ENCODE data around the gene VPS51. TPM values are rescaled to one million over a fixed set of nuclear protein-coding genes. Genes with fewer than 3 reads are reported as not detected.

The VPS51 gene
- total RNA-seq, 1 experiment from 2014 or later, result 89.5 TPM

DNA sequence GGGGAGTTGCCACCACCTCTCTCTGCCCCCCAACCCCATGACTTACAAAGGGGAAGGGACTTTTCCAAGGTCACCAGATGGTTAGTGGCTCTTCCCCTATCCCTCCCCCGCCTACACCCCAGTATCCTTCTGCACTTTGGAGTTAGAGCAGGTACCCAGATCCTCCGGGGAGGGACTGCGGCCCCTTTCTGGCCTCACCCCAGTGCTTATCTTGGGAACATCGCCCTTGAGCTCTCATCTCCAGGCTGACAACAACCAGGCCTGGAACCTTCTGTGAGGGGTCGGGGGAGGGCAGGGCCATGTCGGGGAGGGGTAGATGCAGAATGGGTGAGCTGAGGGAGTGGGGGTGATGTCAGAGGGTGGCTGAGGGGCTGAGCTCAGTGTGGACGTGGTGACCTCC lies 30.2 kb upstream of the VPS51 start:
- ATAC-seq (no peak), DNase-seq (ENCODE audit: low read depth, low spot score) (no peak)
- Histone ChIP-seq H3K27me3 (ENCODE audit: insufficient read depth, low read length) (no peaks in the 10 kb centered on the region), H3K9ac (ENCODE audit: low read length) (no peak overlapping the region), H3K9me2 (ENCODE audit: insufficient read depth) (no peaks in the 10 kb centered on the region), H3K27ac (ENCODE audit: low read depth, low read length) (no peak overlapping the region), H3K4me1 (ENCODE audit: control insufficient read depth in 1 of 2, insufficient read depth in 2 of 2, low read length in 2 of 2) (no peaks in the 10 kb centered on the region), H3K4me2 (ENCODE audit: low read length) (no peak overlapping the region), H4K20me1 (ENCODE audit: insufficient read depth) (no peaks in the 10 kb centered on the region), H3K9me3 (ENCODE audit: control insufficient read depth in 1 of 2, insufficient read depth in 1 of 2, low read depth in 1 of 2, low read length in 2 of 2) (no peaks in the 10 kb centered on the region), H3K36me3 (ENCODE audit: control insufficient read depth in 1 of 2, insufficient read depth in 2 of 2, low read length in 2 of 2) (no peaks in the 10 kb centered on the region), H3K4me3 (replicated peaks in 1 of 2; ENCODE audit: low read depth in 1 of 2, low read length in 2 of 2) (no peak overlapping the region), H3K79me2 (ENCODE audit: insufficient read depth, low read length) (no peaks in the 10 kb centered on the region), H2AFZ (ENCODE audit: low read depth, low read length, poor library complexity, severe bottlenecking) (no peak overlapping the region)
- TF ChIP-seq FOSL1 (IDR thresholded peaks at IDR 0.05; ENCODE audit: low read depth) (no peak), SIN3A (IDR thresholded peaks at IDR 0.05; ENCODE audit: low read depth) (no peak), ELF1 (IDR thresholded peaks at IDR 0.05; ENCODE audit: borderline replicate concordance, low read depth) (no peak), YY1 (IDR thresholded peaks at IDR 0.05; ENCODE audit: extremely low read depth, insufficient replicate concordance, low read depth, low read length) (no peak)
- TF ChIP-seq, protein P1, sequence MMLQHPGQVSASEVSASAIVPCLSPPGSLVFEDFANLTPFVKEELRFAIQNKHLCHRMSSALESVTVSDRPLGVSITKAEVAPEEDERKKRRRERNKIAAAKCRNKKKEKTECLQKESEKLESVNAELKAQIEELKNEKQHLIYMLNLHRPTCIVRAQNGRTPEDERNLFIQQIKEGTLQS (IDR thresholded peaks at IDR 0.05), result no peak
- BruUV-seq (replicated peaks), result no TSS peak
- POLR2A ChIA-PET, result no interaction called here
- intact Hi-C loops (cut with micrococcal nuclease), result no loop called here
- CTCF ChIA-PET, result no interaction called here
- RAD21 ChIA-PET (ENCODE audit: low non-redundant PET in 1 of 2, low total read pairs in 2 of 2, uncharacterized antibody in 2 of 2, unreplicated experiment in 2 of 2), result no interaction called here

DNA sequence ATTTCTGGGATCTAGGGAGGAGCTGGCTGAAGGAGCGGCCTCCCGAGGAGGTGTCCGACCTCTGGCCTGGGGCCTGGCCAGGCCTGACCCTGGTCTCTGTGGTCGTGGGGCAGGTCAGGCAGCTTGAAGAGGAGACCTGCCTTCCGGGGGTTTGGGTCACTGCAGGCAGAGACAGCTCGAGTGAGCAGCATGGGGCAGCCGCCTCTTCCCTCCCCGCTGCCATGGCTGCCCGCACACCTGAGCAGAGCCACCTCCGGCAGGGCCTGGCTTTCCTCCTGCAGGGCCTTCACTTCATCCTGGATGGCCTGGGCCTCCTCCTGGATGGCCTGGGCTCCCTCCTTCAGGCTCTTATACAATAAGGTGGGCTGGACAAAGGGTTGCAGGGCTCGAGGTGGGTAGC lies 29.7 kb upstream of the VPS51 start:
- TF ChIP-seq, protein P1 (IDR thresholded peaks at IDR 0.05), result no peak
- TF ChIP-seq TCF7L2 (IDR thresholded peaks at IDR 0.05; ENCODE audit: borderline replicate concordance, extremely low read depth, insufficient read depth, insufficient read length), result no peak
- no peak for TF ChIP-seq ZNF274 (IDR thresholded peaks at IDR 0.05; ENCODE audit: low read depth, low read length)
- TF ChIP-seq SRF (IDR thresholded peaks at IDR 0.05; ENCODE audit: low read depth), result no peak
- TF ChIP-seq ZFX (IDR thresholded peaks at IDR 0.05), result no peak
- no peak for TF ChIP-seq SIN3A (IDR thresholded peaks at IDR 0.05; ENCODE audit: low read depth)
- TF ChIP-seq YY1 (IDR thresholded peaks at IDR 0.05; ENCODE audit: extremely low read depth, insufficient replicate concordance, low read depth, low read length), result no peak
- no peak for TF ChIP-seq FOSL1 (IDR thresholded peaks at IDR 0.05; ENCODE audit: low read depth)
- no peak for TF ChIP-seq EGR1 (IDR thresholded peaks at IDR 0.05; ENCODE audit: low read depth)
- no peak for TF ChIP-seq RAD21 (IDR thresholded peaks at IDR 0.05; ENCODE audit: low read depth)
- Histone ChIP-seq H2AFZ (ENCODE audit: low read depth, low read length, poor library complexity, severe bottlenecking) (no peak overlapping the region), H3K4me3 (replicated peaks in 1 of 2; ENCODE audit: low read depth in 1 of 2, low read length in 2 of 2) (no peak overlapping the region), H3K4me1 (ENCODE audit: control insufficient read depth in 1 of 2, insufficient read depth in 2 of 2, low read length in 2 of 2) (no peaks in the 10 kb centered on the region), H3K27ac (ENCODE audit: low read depth, low read length) (no peak overlapping the region), H3K9ac (ENCODE audit: low read length) (no peak overlapping the region), H3K9me3 (ENCODE audit: control insufficient read depth in 1 of 2, insufficient read depth in 1 of 2, low read depth in 1 of 2, low read length in 2 of 2) (no peaks in the 10 kb centered on the region), H3K79me2 (ENCODE audit: insufficient read depth, low read length) (no peaks in the 10 kb centered on the region), H3K27me3 (ENCODE audit: insufficient read depth, low read length) (no peaks in the 10 kb centered on the region), H3K4me2 (ENCODE audit: low read length) (no peak overlapping the region), H3K36me3 (ENCODE audit: control insufficient read depth in 1 of 2, insufficient read depth in 2 of 2, low read length in 2 of 2) (no peaks in the 10 kb centered on the region), H3K9me2 (ENCODE audit: insufficient read depth) (no peaks in the 10 kb centered on the region), H4K20me1 (ENCODE audit: insufficient read depth) (no peaks in the 10 kb centered on the region)
- BruUV-seq (replicated peaks), result no TSS peak
- no peak for ATAC-seq
- ChIA-PET RAD21 (ENCODE audit: low non-redundant PET in 1 of 2, low total read pairs in 2 of 2, uncharacterized antibody in 2 of 2, unreplicated experiment in 2 of 2) (no interaction called here), POLR2A (no interaction called here), CTCF (no interaction called here)
- intact Hi-C loops (cut with micrococcal nuclease), result no loop called here
- no peak for DNase-seq (ENCODE audit: low read depth, low spot score)

All from HCT116 (cell line).